Measurements from ENCODE around the gene ZNF425. TPM values are rescaled to one million over a fixed set of nuclear protein-coding genes. Genes with fewer than 3 reads are reported as not detected.

ZNF425 gene
- total RNA-seq, 1 donor from 2014 or later: 7.0 TPM

DNA sequence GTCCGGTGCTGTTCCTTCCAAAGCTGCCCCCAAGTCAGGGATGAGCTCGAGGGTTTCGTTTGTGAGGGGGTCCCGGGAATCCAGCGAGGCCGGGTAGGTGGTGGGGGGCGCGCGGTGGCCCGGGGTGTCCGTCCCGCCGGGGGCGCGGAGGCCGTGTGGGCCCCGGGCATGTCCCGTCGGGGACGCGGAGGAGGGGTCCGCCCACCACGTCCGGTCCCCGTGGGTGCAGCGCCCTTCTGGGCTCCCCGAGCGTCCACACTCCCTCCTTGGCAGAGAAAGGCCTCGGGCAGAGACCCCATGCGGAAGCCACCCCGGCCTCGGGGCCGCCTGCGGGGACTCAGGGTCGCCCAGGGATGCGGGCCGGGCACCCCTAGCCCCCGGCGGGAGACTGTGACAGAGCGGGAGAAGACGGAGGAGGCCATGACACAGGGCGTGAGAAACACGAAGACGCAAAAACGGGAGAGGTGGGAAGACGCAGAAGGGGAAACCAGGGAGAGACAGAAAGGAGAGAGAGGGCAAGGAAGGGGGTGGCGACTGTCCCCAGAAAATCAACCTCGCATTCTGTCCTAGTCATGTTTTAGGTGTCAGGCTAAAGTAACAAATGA, 640 bp upstream of the ZNF425 start:
- Mint-ChIP-seq H3K27ac (peak overlapping the region; percentile 99), H3K36me3 (peaks cover 18% of the 10 kb centered on the region), H3K4me3 (peak overlapping the region; percentile 96), H3K4me1 (peaks cover 26% of the 10 kb centered on the region), H3K27me3 (ENCODE audit: low read depth) (no peaks in the 10 kb centered on the region), H3K9me3 (peaks cover 9% of the 10 kb centered on the region)
- TF ChIP-seq CTCF (IDR thresholded peaks at IDR 0.05; ENCODE audit: unreplicated experiment): no peak
- DNase-seq (ENCODE audit: low spot score in 2 of 2, unreplicated experiment in 2 of 2): peak in 1 of 2 experiments; percentile 64

DNA sequence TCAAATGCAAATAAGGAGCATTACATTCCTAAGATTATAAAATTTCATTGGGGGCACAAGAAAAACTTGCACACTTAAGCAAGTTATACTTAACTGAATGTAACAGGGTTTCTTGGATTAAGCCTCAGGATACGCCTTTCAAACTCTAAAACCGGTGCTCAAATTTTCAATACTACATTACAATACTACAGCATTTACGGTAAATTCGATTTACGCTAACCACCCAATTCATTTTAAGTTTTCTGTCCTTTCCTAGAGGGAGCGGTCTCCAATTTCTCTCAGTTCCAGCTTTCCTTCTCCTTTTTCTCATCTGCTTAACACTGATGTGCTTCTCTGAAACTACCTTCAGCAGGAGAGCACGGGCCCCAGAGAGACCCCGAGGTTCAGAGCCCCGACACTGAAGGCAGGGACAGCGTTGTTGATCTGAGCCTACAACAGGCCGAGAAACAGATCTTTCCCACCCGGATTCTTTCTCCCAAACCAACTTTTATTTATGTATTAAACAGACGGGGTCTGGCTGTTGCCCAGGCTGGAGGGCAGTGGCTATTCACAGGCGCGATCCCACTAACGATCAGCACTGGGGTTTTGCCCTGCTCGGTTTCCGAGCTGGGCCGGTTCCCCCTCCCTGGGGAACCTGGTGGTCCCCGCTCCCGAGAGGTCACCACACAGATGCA, 798 bp downstream of the ZNF425 start:
- H3K36me3 Mint-ChIP-seq: peaks cover 5% of the 10 kb centered on the region
- peak overlapping the region; percentile 96 for H3K4me3 Mint-ChIP-seq
- peak overlapping the region; percentile 99 for H3K27ac Mint-ChIP-seq
- H3K4me1 Mint-ChIP-seq: peaks cover 26% of the 10 kb centered on the region
- TF ChIP-seq CTCF (IDR thresholded peaks at IDR 0.05; ENCODE audit: unreplicated experiment): no peak
- no peaks in the 10 kb centered on the region for H3K27me3 Mint-ChIP-seq (ENCODE audit: low read depth)
- no peak for DNase-seq (ENCODE audit: low spot score in 2 of 2, unreplicated experiment in 2 of 2)
- H3K9me3 Mint-ChIP-seq: no peaks in the 10 kb centered on the region

GRCh38 chr7:149109969-149110368, 16.2 kb downstream of the ZNF425 start:
- H3K4me3 Mint-ChIP-seq: no peak overlapping the region
- H3K4me1 Mint-ChIP-seq: no peaks in the 10 kb centered on the region
- H3K36me3 Mint-ChIP-seq: peaks cover 20% of the 10 kb centered on the region
- no peak for DNase-seq (ENCODE audit: low spot score in 2 of 2, unreplicated experiment in 2 of 2)
- H3K27me3 Mint-ChIP-seq (ENCODE audit: low read depth): no peaks in the 10 kb centered on the region
- TF ChIP-seq CTCF (IDR thresholded peaks at IDR 0.05; ENCODE audit: unreplicated experiment): no peak
- no peaks in the 10 kb centered on the region for H3K9me3 Mint-ChIP-seq
- no peak overlapping the region for H3K27ac Mint-ChIP-seq

DNA sequence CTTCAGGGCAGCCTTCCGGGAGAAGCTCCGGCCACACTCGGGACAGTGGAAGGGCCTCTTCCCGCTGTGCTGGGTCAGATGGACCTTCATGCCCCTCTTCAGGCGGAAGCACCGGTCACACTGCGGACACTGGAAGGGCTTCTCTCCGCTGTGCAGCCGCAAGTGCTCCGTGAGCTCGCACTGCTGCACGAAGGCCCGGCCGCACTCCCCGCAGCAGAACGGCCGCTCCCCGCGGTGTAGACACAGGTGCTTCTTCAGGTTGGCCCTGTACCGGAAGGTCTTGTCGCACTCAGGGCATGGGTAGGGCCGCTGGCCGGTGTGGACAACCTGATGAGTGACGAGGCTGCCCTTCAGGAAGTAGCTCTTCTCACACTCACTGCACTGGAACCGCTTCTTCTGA, 21.4 kb downstream of the ZNF425 start:
- H3K4me3 Mint-ChIP-seq: no peak overlapping the region
- H3K27me3 Mint-ChIP-seq (ENCODE audit: low read depth): no peaks in the 10 kb centered on the region
- H3K27ac Mint-ChIP-seq: no peak overlapping the region
- no peaks in the 10 kb centered on the region for H3K9me3 Mint-ChIP-seq
- DNase-seq (ENCODE audit: low spot score in 2 of 2, unreplicated experiment in 2 of 2): no peak
- TF ChIP-seq CTCF (IDR thresholded peaks at IDR 0.05; ENCODE audit: unreplicated experiment): no peak
- peaks cover 2% of the 10 kb centered on the region for H3K4me1 Mint-ChIP-seq
- H3K36me3 Mint-ChIP-seq: peaks cover 21% of the 10 kb centered on the region

- no peak overlapping the region for H3K4me3 Mint-ChIP-seq
- peaks cover 19% of the 10 kb centered on the region for H3K36me3 Mint-ChIP-seq
- no peak for DNase-seq (ENCODE audit: low spot score in 2 of 2, unreplicated experiment in 2 of 2)
- no peak overlapping the region for H3K27ac Mint-ChIP-seq
- H3K4me1 Mint-ChIP-seq: peaks cover 2% of the 10 kb centered on the region
- H3K9me3 Mint-ChIP-seq: no peaks in the 10 kb centered on the region
- no peak for TF ChIP-seq CTCF (IDR thresholded peaks at IDR 0.05; ENCODE audit: unreplicated experiment)
- no peaks in the 10 kb centered on the region for H3K27me3 Mint-ChIP-seq (ENCODE audit: low read depth)
Observed at GRCh38 chr7:149104214-149104613, 21.9 kb downstream of the ZNF425 start.
